RWPE2 (cell line): ENCODE results near the gene YBX3.

ENCODE experiments used
- ATAC-seq: fragments of 200-7000 bp; cut with Tn5 transposase; 3 replicates; pipeline ENCODE4 v1.9.1; 2021; ENCODE audit warnings: low read depth
- DNase-seq: peaks from one replicate; pipeline ENCODE4 v3.0.0-alpha.2; 2020; ENCODE audit warnings: low spot score
- H3K27ac ChIP-seq: fragments of 450-650 bp; 2 replicates; pipeline ENCODE4 v1.5.1; 2017; ENCODE audit warnings: mild to moderate bottlenecking; ENCODE audit not compliant: poor library complexity, severe bottlenecking
- H3K27me3 ChIP-seq: fragments of 250-450 bp; sonication (Bioruptor Pico); 2 replicates; pipeline ENCODE4 v1.5.1; 2021; ENCODE audit warnings: mild to moderate bottlenecking, moderate library complexity; ENCODE audit not compliant: insufficient read depth, poor library complexity, severe bottlenecking
- H3K36me3 ChIP-seq: fragments of 250-450 bp; sonication (Bioruptor Pico); 2 replicates; pipeline ENCODE4 v1.5.1; 2020; ENCODE audit warnings: low read depth, mild to moderate bottlenecking, moderate library complexity
- H3K4me1 ChIP-seq: fragments of 250-450 bp; sonication (Bioruptor Pico); 2 replicates; pipeline ENCODE4 v1.5.1; 2021; ENCODE audit warnings: mild to moderate bottlenecking, moderate library complexity; ENCODE audit not compliant: insufficient read depth, poor library complexity, severe bottlenecking
- H3K4me3 ChIP-seq: fragments of 250-450 bp; sonication (Bioruptor Pico); 2 replicates; pipeline ENCODE4 v1.5.1; 2021; ENCODE audit warnings: mild to moderate bottlenecking, moderate library complexity; ENCODE audit not compliant: severe bottlenecking
- H3K9me3 ChIP-seq: fragments of 250-450 bp; sonication (Bioruptor Pico); 2 replicates; pipeline ENCODE4 v1.5.1; 2021; ENCODE audit warnings: mild to moderate bottlenecking, moderate library complexity; ENCODE audit not compliant: severe bottlenecking
- TF ChIP-seq, protein P1 (sequence below): fragments of 450-650 bp; IDR thresholded peaks from one replicate; pipeline ENCODE4 v1.5.1; 2017; ENCODE audit warnings: mild to moderate bottlenecking, moderate library complexity; ENCODE audit not compliant: poor library complexity, severe bottlenecking

YBX3 gene

DNA sequence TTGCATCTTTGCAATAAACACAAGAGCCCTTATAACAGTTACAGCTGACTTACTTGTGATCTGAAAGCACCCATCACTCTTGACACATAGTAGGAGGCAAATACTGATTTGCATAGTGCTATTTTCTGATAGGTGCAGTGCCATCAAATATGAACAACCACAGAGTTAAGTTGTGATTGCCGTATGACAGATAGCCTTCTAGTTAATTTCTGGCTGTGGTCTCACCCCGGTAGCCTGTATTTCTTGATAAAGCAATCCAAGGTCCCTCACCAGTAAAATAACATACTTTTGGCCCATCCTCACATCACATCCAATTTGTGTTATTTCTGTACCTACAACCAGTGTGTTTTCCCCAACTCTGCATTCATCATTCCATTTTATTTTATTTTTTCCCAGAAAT lies 26.0 kb downstream of the YBX3 start:
- Histone ChIP-seq H3K4me3 (no peak overlapping the region), H3K4me1 (no peaks in the 10 kb centered on the region), H3K27ac (no peak overlapping the region), H3K9me3 (no peaks in the 10 kb centered on the region), H3K27me3 (no peaks in the 10 kb centered on the region), H3K36me3 (peaks cover 39% of the 10 kb centered on the region)
- no peak for ATAC-seq
- no peak for DNase-seq
- TF ChIP-seq, protein P1, sequence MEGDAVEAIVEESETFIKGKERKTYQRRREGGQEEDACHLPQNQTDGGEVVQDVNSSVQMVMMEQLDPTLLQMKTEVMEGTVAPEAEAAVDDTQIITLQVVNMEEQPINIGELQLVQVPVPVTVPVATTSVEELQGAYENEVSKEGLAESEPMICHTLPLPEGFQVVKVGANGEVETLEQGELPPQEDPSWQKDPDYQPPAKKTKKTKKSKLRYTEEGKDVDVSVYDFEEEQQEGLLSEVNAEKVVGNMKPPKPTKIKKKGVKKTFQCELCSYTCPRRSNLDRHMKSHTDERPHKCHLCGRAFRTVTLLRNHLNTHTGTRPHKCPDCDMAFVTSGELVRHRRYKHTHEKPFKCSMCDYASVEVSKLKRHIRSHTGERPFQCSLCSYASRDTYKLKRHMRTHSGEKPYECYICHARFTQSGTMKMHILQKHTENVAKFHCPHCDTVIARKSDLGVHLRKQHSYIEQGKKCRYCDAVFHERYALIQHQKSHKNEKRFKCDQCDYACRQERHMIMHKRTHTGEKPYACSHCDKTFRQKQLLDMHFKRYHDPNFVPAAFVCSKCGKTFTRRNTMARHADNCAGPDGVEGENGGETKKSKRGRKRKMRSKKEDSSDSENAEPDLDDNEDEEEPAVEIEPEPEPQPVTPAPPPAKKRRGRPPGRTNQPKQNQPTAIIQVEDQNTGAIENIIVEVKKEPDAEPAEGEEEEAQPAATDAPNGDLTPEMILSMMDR = no peak

DNA sequence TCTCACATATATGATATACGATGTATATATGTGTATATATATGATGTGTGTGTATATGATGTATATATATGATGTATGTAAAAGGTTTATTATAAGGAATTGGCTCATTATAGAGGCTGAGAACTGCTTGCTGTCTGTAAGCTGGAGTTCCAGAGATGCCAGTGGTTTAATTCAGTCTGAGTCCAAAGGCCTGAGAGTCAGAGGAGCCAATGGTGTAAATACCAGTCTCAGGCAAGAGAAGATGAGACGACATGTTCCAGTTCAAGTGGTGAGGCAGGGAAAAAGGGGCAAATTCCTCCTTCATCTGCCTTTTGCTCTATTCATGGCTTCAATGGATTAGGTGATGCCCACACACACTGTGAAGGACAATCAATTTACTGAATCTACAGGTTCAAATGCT lies 32.2 kb downstream of the YBX3 start:
- Histone ChIP-seq H3K9me3 (no peaks in the 10 kb centered on the region), H3K27me3 (no peaks in the 10 kb centered on the region), H3K4me3 (no peak overlapping the region), H3K36me3 (no peaks in the 10 kb centered on the region), H3K4me1 (no peaks in the 10 kb centered on the region), H3K27ac (no peak overlapping the region)
- TF ChIP-seq, protein P1 = no peak
- no peak for ATAC-seq
- DNase-seq = no peak

DNA sequence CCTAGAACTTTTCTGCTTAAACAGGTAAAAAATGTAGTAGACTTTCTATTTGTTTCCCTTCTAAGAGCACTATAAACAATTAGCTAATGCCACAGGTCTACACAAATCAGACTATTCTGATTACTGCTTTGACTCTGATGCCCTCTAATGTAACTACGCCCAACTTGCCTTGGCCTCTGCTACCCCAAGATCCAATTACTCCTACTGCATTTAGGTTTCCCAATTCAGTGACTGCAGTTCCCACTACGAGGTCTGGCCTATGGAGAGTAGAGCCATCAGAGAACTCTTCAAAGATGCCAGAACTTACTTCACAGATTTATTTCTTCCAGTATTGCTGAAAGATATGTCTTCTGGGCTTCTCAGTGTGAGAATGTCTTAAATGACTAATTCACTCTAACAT lies 34.0 kb downstream of the YBX3 start:
- H3K4me3 ChIP-seq = no peak overlapping the region
- H3K36me3 ChIP-seq = no peaks in the 10 kb centered on the region
- DNase-seq = no peak
- no peak for ATAC-seq
- no peaks in the 10 kb centered on the region for H3K9me3 ChIP-seq
- H3K27ac ChIP-seq = no peak overlapping the region
- no peaks in the 10 kb centered on the region for H3K27me3 ChIP-seq
- TF ChIP-seq, protein P1 = no peak
- H3K4me1 ChIP-seq = no peaks in the 10 kb centered on the region

DNA sequence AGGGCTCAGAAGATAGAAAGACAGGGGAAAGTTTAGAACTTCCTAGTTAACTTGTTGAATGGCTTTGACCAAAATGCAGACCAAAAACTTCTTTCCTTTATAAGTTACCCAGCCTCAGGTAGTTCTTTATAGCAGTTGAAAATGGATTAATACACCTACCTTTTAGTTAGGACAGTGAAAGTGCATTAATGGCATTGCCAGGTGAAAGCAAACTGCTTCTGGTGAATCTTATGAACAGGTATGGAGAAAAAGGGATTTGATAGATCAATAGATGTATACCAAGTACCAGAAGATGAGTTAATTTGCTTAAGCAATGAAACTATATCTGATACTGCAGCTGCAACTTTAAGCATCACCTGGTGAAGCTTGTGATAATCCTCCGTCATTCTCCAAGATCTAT lies 35.1 kb downstream of the YBX3 start:
- DNase-seq (no peak), ATAC-seq (no peak)
- no peak overlapping the region for H3K27ac ChIP-seq
- no peaks in the 10 kb centered on the region for H3K4me1 ChIP-seq
- no peaks in the 10 kb centered on the region for H3K27me3 ChIP-seq
- TF ChIP-seq, protein P1 = no peak
- no peaks in the 10 kb centered on the region for H3K36me3 ChIP-seq
- no peak overlapping the region for H3K4me3 ChIP-seq
- no peaks in the 10 kb centered on the region for H3K9me3 ChIP-seq

DNA sequence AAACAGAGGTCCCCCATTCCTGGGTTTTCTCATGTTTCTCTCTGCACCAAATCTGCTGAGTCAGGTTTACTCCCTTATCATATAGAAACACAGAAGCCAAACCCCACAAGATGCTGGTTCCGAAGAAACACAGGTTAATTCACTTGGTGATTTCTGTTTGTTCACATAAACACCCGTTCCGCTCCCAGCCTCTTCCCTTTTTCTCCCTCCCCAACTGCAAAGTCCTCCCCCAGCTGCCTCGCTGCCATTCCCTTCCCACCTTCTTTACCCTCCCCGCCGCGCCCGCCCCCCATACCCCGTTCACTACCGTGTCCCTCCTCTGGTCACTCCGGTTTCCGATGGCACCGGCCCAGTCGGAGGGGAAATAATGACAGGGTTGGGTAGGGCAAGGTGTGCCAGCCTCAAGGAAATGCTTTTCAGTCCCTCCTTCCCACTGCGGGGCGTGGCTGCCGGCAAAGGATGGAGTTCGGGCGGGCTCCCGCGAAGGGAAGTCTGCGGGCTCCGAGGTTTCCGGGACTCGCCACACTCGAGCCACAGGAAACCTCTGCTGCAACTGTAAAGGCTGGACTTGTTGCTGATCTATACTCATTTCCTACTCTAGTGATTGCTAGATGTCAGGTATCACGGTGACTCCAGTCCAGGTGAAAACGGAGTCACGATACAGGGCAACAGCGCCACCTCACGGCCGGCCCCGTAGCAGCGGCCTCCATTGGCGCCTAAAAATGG lies 49.3 kb downstream of the YBX3 start, which contains the start of gene STYK1:
Gene STYK1 (minus strand): TSS at position 394 of the 726 bp plus-strand sequence. CDS start 39,434 bp downstream, outside the sequence.
- H3K4me3 ChIP-seq = peak within 1 kb of the TSS; percentile 44
- no peaks in the 10 kb centered on the region for H3K4me1 ChIP-seq
- ATAC-seq (peak; percentile 92), DNase-seq (peak; percentile 61)
- no peaks in the 10 kb centered on the region for H3K27me3 ChIP-seq
- H3K27ac ChIP-seq = peak within 1 kb of the TSS; percentile 57
- H3K9me3 ChIP-seq = no peaks in the 10 kb centered on the region
- TF ChIP-seq, protein P1 = peak; percentile 85
- no peaks in the 10 kb centered on the region for H3K36me3 ChIP-seq
